B cell (primary cell): ENCODE data around the gene ZEB2. TPM values are rescaled to one million over a fixed set of nuclear protein-coding genes. Genes with fewer than 3 reads are reported as not detected.

Experiments used
- ATAC-seq: fragments of 200-7000 bp; cut with Tn5 transposase; one replicate; pipeline ENCODE4 v1.10.0; 2021; ENCODE audit warnings: low read depth, mild to moderate bottlenecking, moderate number of reproducible peaks, moderate library complexity
- CTCF ChIA-PET: fragments of 350-600 bp; sonication (Branson Sonifier 250); formaldehyde crosslinking; loops from one replicate; lab custom pipeline; 2021; ENCODE audit warnings: antibody characterized with exemption, inconsistent platforms; lab: Charles Lee
- POLR2A ChIA-PET: fragments of 350-600 bp; sonication (Branson Sonifier 250); formaldehyde crosslinking; loops from one replicate; lab custom pipeline; 2021; ENCODE audit warnings: antibody characterized with exemption; lab: Charles Lee
- DNase-seq: peaks from one replicate; pipeline ENCODE4 v3.0.0; 2013
- H2AFZ ChIP-seq: 2 replicates; pipeline ENCODE4 v1.6.1; 2012; ENCODE audit warnings: mild to moderate bottlenecking, low read depth, low read length; ENCODE audit not compliant: insufficient read depth, poor library complexity, severe bottlenecking
- H3K27ac ChIP-seq, 2 donors: 1 replicate in 1 of 2; 2 replicates in 1 of 2; pipeline ENCODE4 v1.5.1; 2012 to 2013; ENCODE audit warnings: low read length in 2 of 2, mild to moderate bottlenecking in 2 of 2, moderate library complexity in 1 of 2
- H3K27me3 ChIP-seq, 4 experiments: fragments of 200-600 bp in 1 of 4; sonication (generic) in 1 of 4; replicated peaks in 1 of 4; 1 replicate in 2 of 4; 2 replicates in 2 of 4; pipeline versions ENCODE4 v1.6.1 to v1.7.0; 2013 to 2016; ENCODE audit warnings: low read length in 3 of 4, mild to moderate bottlenecking in 2 of 4, mixed read lengths in 1 of 4, moderate library complexity in 1 of 4; ENCODE audit not compliant: insufficient read depth in 4 of 4, control insufficient read depth in 3 of 4; ENCODE audit errors: control extremely low read depth in 1 of 4
- H3K36me3 ChIP-seq, 2 experiments: replicated peaks in 1 of 2; 1 replicate in 1 of 2; 2 replicates in 1 of 2; pipeline versions ENCODE4 v1.6.1 to v1.7.1; 2013; ENCODE audit warnings: low read length in 1 of 2; ENCODE audit not compliant: insufficient read depth in 2 of 2, control insufficient read depth in 1 of 2; ENCODE audit errors: control extremely low read depth in 1 of 2, extremely low read depth in 1 of 2
- H3K4me1 ChIP-seq, 2 donors: fragments of 200-600 bp in 1 of 2; sonication (generic) in 1 of 2; 1 replicate in 1 of 2; 2 replicates in 1 of 2; pipeline versions ENCODE4 v1.5.1 to v1.6.1; 2013 to 2017; ENCODE audit warnings: low read length in 2 of 2; ENCODE audit not compliant: control insufficient read depth in 2 of 2, insufficient read depth in 2 of 2
- H3K4me2 ChIP-seq: replicated peaks from 2 replicates; pipeline ENCODE3; 2012; ENCODE audit warnings: mild to moderate bottlenecking, low read depth, low read length; ENCODE audit not compliant: poor library complexity, severe bottlenecking
- H3K4me3 ChIP-seq, 5 experiments: fragments of 200-600 bp in 1 of 5; sonication (generic) in 1 of 5; 1 replicate in 3 of 5; 2 replicates in 2 of 5; pipeline versions ENCODE4 v1.5.1 to v1.7.0; 2011 to 2016; ENCODE audit warnings: low read length in 4 of 5, mild to moderate bottlenecking in 4 of 5, low read depth in 2 of 5, control low read depth in 1 of 5, moderate library complexity in 1 of 5; ENCODE audit not compliant: insufficient read depth in 1 of 5; ENCODE audit errors: control extremely low read depth in 1 of 5, extremely low read depth in 1 of 5
- H3K79me2 ChIP-seq: fragments of 200-600 bp; sonication (generic); one replicate; pipeline ENCODE4 v1.6.0; 2016; ENCODE audit warnings: low read length; ENCODE audit not compliant: control insufficient read depth, insufficient read depth
- H3K9ac ChIP-seq: fragments of 200-600 bp; sonication (generic); 2 replicates; pipeline ENCODE4 v1.6.1; 2017; ENCODE audit warnings: mild to moderate bottlenecking, low read length, moderate library complexity
- H3K9me3 ChIP-seq, 3 donors: one replicate each; pipeline versions ENCODE4 v1.6.1 to v1.7.1; 2013; ENCODE audit warnings: low read length in 2 of 3; ENCODE audit not compliant: control insufficient read depth in 2 of 3, insufficient read depth in 1 of 3; ENCODE audit errors: control extremely low read depth in 1 of 3
- H4K20me1 ChIP-seq: 2 replicates; pipeline ENCODE4 v1.6.0; 2012; ENCODE audit warnings: mild to moderate bottlenecking, low read length; ENCODE audit not compliant: insufficient read depth, control insufficient read depth, poor library complexity, severe bottlenecking
- H3K27ac Mint-ChIP-seq: one replicate; pipeline ENCODE4 v1.8.0; 2021; ENCODE audit warnings: mixed read lengths
- H3K27me3 Mint-ChIP-seq: one replicate; pipeline ENCODE4 v1.8.0; 2021; ENCODE audit warnings: mixed read lengths
- H3K4me1 Mint-ChIP-seq: one replicate; pipeline ENCODE4 v1.8.0; 2021; ENCODE audit warnings: mixed read lengths
- H3K4me3 Mint-ChIP-seq: one replicate; pipeline ENCODE4 v1.8.0; 2021; ENCODE audit warnings: mixed read lengths
- H3K9me3 Mint-ChIP-seq: one replicate; pipeline ENCODE4 v1.8.0; 2022; ENCODE audit warnings: mixed read lengths; ENCODE audit not compliant: insufficient read depth
- CTCF ChIP-seq: fragments of 200-600 bp; IDR thresholded peaks from one replicate; pipeline ENCODE4 v1.8.0; 2022; ENCODE audit warnings: antibody characterized with exemption, mild to moderate bottlenecking
- EZH2 ChIP-seq: IDR thresholded peaks from 2 replicates; pipeline ENCODE4 v1.6.1; 2012; ENCODE audit warnings: borderline replicate concordance, low read depth, mild to moderate bottlenecking, moderate library complexity, low read length; ENCODE audit not compliant: insufficient read depth, poor library complexity, severe bottlenecking
- WGBS: methylation state at CpG from one replicate; pipeline ENCODE4 v1.1.5; 2013; ENCODE audit warnings: missing lambda C conversion rate; ENCODE audit not compliant: insufficient coverage; 5-methylcytosine and 5-hydroxymethylcytosine counted together
- intact Hi-C: fragments of 100-400 bp; cut with micrococcal nuclease; formaldehyde crosslinking; loops from one replicate; pipeline ENCODE4 v1.10.0; 2022
- polyA plus RNA-seq: library from polyadenylated mRNA; depleted of rRNA; stranded (reverse); fragments of >200 nt; gene quantifications from 2 replicates; pipeline ENCODE4 v1.2.3, GENCODE V29; 2012
- total RNA-seq, 2 donors: library from RNA; stranded (reverse); fragments of 120-200 nt in 1 of 2; gene quantifications; 1 replicate in 1 of 2; 2 replicates in 1 of 2; pipeline versions ENCODE4 v1.2.3 to v1.2.4, GENCODE V29; 2013 to 2022

The ZEB2 gene
- total and polyA plus RNA-seq, 2 donors (not counting 1 experiment from before 2014, with no cell fraction given): 56.3 to 217 TPM

DNA sequence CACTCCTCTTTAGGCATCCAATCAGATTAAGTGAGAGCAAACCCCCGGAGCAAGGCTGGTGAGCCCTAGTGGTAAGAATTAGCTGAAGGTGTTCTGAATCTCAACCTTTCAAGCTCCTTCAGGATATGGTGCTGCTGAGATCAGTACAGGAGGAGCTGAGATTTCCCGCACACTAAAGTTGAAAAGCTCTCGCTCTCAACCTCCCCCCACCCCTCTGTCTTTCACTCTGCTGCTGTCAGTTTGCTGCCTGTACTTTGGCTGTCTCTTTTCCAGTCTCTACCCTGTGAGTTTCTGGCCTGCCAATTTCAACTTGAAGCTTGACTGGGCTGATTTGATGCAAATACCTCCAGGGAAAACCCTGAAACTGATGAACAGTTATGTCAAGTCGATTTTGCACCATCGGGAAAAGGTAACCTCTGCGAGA is 15.7 kb downstream of the ZEB2 start:
- TF ChIP-seq EZH2: no peak
- TF ChIP-seq CTCF: no peak
- WGBS: 100% methylated on average over 1 of the region's 6 CpGs
- H3K4me1 Mint-ChIP-seq: peaks cover 67% of the 10 kb centered on the region
- Histone ChIP-seq H3K79me2 (peaks cover 98% of the 10 kb centered on the region), H3K9ac (no peak overlapping the region), H3K4me3 (no peak overlapping the region), H3K27me3 (no peaks in the 10 kb centered on the region), H3K4me2 (no peak overlapping the region), H3K9me3 (no peaks in the 10 kb centered on the region), H3K27ac (peak overlapping the region in 1 of 2 donors; percentile 23), H4K20me1 (peaks cover 72% of the 10 kb centered on the region), H3K4me1 (peaks cover 31 to 37% of the 10 kb centered on the region in 2 donors), H3K36me3 (peaks cover 0 to 35% of the 10 kb centered on the region in 2 experiments), H2AFZ (no peak overlapping the region)
- peak overlapping the region; percentile 33 for H3K27ac Mint-ChIP-seq
- no peaks in the 10 kb centered on the region for H3K27me3 Mint-ChIP-seq
- H3K4me3 Mint-ChIP-seq: no peak overlapping the region
- ATAC-seq (no peak), DNase-seq (no peak)
- ChIA-PET POLR2A (no interaction called here), CTCF (interaction anchor here (0.6 to 1.2 kb wide), 2 partner anchors 18 to 421 kb away, joined by 3 to 4 read pairs; no protein-coding TSS in a partner anchor)
- no peaks in the 10 kb centered on the region for H3K9me3 Mint-ChIP-seq
- intact Hi-C loops: loop anchor here (2.0 kb wide), 2 partner anchors 13 to 15 kb away; no protein-coding TSS in a partner anchor

- Histone ChIP-seq H3K27ac (no peak overlapping the region), H3K4me2 (no peak overlapping the region), H4K20me1 (peaks cover 67% of the 10 kb centered on the region), H3K27me3 (no peaks in the 10 kb centered on the region), H3K9ac (no peak overlapping the region), H2AFZ (no peak overlapping the region), H3K79me2 (peaks cover 97% of the 10 kb centered on the region), H3K4me3 (no peak overlapping the region), H3K4me1 (peaks cover 21 to 27% of the 10 kb centered on the region in 2 donors), H3K9me3 (no peaks in the 10 kb centered on the region), H3K36me3 (peaks cover 2 to 41% of the 10 kb centered on the region in 2 experiments)
- ChIA-PET CTCF (no interaction called here), POLR2A (no interaction called here)
- no peak for TF ChIP-seq CTCF
- no peak for TF ChIP-seq EZH2
- Mint-ChIP-seq H3K4me1 (peaks cover 59% of the 10 kb centered on the region), H3K4me3 (no peak overlapping the region), H3K27me3 (no peaks in the 10 kb centered on the region), H3K9me3 (no peaks in the 10 kb centered on the region), H3K27ac (no peak overlapping the region)
- WGBS: 100% methylated on average over 1 of the region's 5 CpGs
- no peak for DNase-seq
- ATAC-seq: no peak
- intact Hi-C loops: no loop called here
These were observed 16.7 kb downstream of the ZEB2 start for GRCh38 chr2:144503242-144503641.
